Motor neuron (in vitro differentiated cells): ENCODE measurements around the gene EXOSC1. TPM values are rescaled to one million over a fixed set of nuclear protein-coding genes. Genes with fewer than 3 reads are reported as not detected.
"Not testable (repeated sequence)": the region's sequence is repeated elsewhere in the genome, so short reads cannot be mapped to it uniquely, and the experiment has no call there.

Experiments used
- ATAC-seq, 8 experiments: fragments of 200-7000 bp; cut with Tn5 transposase; replicated peaks in 6 of 8; 2 replicates each; pipeline ENCODE4 v1.8.0; 2021; ENCODE audit warnings: mild to moderate bottlenecking in 8 of 8, moderate library complexity in 8 of 8
- H3K27ac ChIP-seq, 2 donors: fragments of 250-450 bp; sonication (Bioruptor Pico); 2 replicates each; pipeline ENCODE4 v1.9.0; 2021; ENCODE audit warnings: antibody characterized with exemption in 2 of 2, mild to moderate bottlenecking in 2 of 2, moderate library complexity in 1 of 2
- H3K4me1 ChIP-seq, 2 donors: fragments of 250-450 bp; sonication (Bioruptor Pico); replicated peaks in 1 of 2; 2 replicates each; pipeline ENCODE4 v1.6.1; 2021; ENCODE audit warnings: antibody characterized with exemption in 2 of 2, mild to moderate bottlenecking in 2 of 2, moderate library complexity in 1 of 2
- H3K4me3 ChIP-seq, 5 donors: fragments of 250-450 bp; sonication (Bioruptor Pico); 2 replicates each; pipeline ENCODE4 v1.9.0; 2021; ENCODE audit warnings: antibody characterized with exemption in 5 of 5, mild to moderate bottlenecking in 5 of 5, moderate library complexity in 4 of 5
- WGBS, 10 experiments: fragments of 450-650 bp; shearing (Covaris generic); methylation state at CpG; one replicate each; pipeline ENCODE4 v1.0.0; 2022; 5-methylcytosine and 5-hydroxymethylcytosine counted together
- in situ Hi-C, 9 experiments: fragments of 400-800 bp; cut with MboI; loops; one replicate each; pipeline ENCODE4 v1.15.0; 2021; ENCODE audit warnings: low sequenced_read_pairs in 9 of 9, low pct_unique_long_range_greater_than_20kb in 2 of 9; ENCODE audit not compliant: unreplicated experiment in 9 of 9
- total RNA-seq, 8 experiments: library from RNA; unstranded; fragments of 300-600 nt; gene quantifications; 2 replicates each; pipeline versions ENCODE4 v1.2.3 to v1.2.4, GENCODE V29; 2022

EXOSC1 gene
- 10 to 100 TPM; 42.1 to 76.2 (median 56.9) TPM for total RNA-seq

GRCh38 chr10:97445722-97446639 is at the start of gene EXOSC1, which contains the start of gene ZDHHC16:
EXOSC1 (minus strand) TSS chr10:97446006; CDS start chr10:97445985, 21 bp downstream.
ZDHHC16 (plus strand) TSS chr10:97446175; CDS start chr10:97451676, 5,501 bp downstream.
- peak within 1 kb of the TSS; percentile 48 to 82 for H3K27ac ChIP-seq
- peak within 1 kb of the TSS; percentile 54 to 98 (median 65) for H3K4me3 ChIP-seq
- H3K4me1 ChIP-seq, result peaks cover 9 to 11% of the 10 kb centered on the region in 2 donors
- WGBS, 10 experiments, result 0 to 6% (median 1%) methylated on average over 1 to 34 of the region's 66 CpGs; no CpG with 5 or more reads in 2 of the 10 experiments
- peak; percentile 94 to 99 (median 98) for ATAC-seq
- in situ Hi-C loops, result no loop called here

DNA sequence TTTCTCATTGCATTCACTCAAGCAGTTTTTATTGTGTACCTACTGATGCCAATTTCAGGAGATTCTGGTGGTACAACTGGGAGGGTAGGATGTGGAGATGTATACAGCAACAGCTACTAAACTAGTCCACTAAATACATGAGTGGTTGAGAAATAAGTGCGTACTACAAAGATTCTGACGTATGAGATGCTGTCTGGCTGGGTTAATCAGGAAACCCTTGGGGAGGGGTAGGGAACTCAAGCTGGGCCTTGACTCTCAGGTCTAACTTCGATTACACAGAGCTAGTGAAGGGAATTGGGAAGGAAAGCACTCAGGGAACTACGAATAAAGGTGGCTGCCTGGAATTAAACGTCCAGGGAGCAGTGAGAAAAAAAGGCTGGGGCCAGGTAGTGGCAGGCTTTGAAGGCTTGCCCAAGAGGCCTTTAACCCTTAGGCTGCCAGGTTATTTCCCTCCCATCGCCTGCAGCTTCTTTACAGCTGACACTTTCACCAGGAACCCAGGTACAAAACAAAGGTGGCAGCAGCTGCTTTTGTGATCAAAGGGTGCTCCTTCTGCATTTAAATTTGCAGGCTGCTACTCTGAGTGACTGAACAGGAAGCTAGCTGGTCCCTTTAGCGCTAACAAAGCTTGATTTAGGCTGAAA is 49.2 kb upstream of the EXOSC1 start:
- 24 to 73% (median 44%) methylated on average over 1 to 7 of the region's 7 CpGs; no CpG with 5 or more reads in 2 of the 10 experiments for WGBS, 10 experiments
- Histone ChIP-seq H3K4me3 (no peak overlapping the region), H3K27ac (no peak overlapping the region), H3K4me1 (peaks cover under 1 to 9% of the 10 kb centered on the region in 2 donors)
- in situ Hi-C loops, result no loop called here
- no peak for ATAC-seq

DNA sequence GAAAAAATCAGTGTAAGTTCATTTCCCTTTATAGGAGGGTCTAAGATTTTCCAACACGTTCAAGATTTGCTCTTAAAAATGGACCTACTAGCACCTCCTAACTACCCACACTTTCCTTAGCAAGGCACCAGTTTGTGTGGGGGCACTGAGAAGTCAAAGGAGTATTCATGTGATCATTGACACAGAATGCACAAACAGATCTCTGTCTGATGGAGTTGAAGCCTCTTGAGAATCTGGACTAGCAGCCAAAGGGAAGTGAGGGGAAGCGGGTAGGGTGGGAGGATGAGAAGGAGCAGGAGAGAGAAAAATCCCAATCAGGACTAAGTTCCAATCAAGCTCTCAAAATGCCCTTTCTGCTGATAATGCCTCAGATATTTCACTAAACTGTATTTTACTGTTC is 48.3 kb upstream of the EXOSC1 start:
- Histone ChIP-seq H3K4me3 (no peak overlapping the region), H3K4me1 (peaks cover 0 to 7% of the 10 kb centered on the region in 2 donors), H3K27ac (no peak overlapping the region)
- in situ Hi-C loops, result no loop called here
- no peak for ATAC-seq
- 8 to 100% (median 82%) methylated on average over 1 to 2 of the region's 2 CpGs; no CpG with 5 or more reads in 4 of the 10 experiments for WGBS, 10 experiments

GRCh38 chr10:97490592-97490991 is 44.8 kb upstream of the EXOSC1 start:
- no peak overlapping the region for H3K4me3 ChIP-seq
- 80 to 100% (median 87%) methylated on average over 1 to 2 of the region's 2 CpGs; no CpG with 5 or more reads in 5 of the 10 experiments for WGBS, 10 experiments
- in situ Hi-C loops, result no loop called here
- no peak overlapping the region for H3K27ac ChIP-seq
- ATAC-seq, result no peak
- H3K4me1 ChIP-seq, result no peaks in the 10 kb centered on the region

GRCh38 chr10:97485647-97486281 is 40.0 kb upstream of the EXOSC1 start:
- Histone ChIP-seq H3K4me3 (no peak overlapping the region), H3K4me1 (no peaks in the 10 kb centered on the region), H3K27ac (no peak overlapping the region)
- ATAC-seq, result no peak
- WGBS, 10 experiments, result 60 to 100% (median 94%) methylated on average over 1 to 3 of the region's 4 CpGs; no CpG with 5 or more reads in 2 of the 10 experiments
- in situ Hi-C loops, result no loop called here

GRCh38 chr10:97483921-97484320 is 38.1 kb upstream of the EXOSC1 start:
- in situ Hi-C loops, result no loop called here
- no peak overlapping the region for H3K4me3 ChIP-seq
- no peak overlapping the region for H3K27ac ChIP-seq
- WGBS, 10 experiments, result 80 to 100% (median 100%) methylated on average over 1 of the region's 1 CpG; no CpG with 5 or more reads in 5 of the 10 experiments
- peaks cover 4 to 7% of the 10 kb centered on the region in 2 donors for H3K4me1 ChIP-seq
- ATAC-seq, result no peak

DNA sequence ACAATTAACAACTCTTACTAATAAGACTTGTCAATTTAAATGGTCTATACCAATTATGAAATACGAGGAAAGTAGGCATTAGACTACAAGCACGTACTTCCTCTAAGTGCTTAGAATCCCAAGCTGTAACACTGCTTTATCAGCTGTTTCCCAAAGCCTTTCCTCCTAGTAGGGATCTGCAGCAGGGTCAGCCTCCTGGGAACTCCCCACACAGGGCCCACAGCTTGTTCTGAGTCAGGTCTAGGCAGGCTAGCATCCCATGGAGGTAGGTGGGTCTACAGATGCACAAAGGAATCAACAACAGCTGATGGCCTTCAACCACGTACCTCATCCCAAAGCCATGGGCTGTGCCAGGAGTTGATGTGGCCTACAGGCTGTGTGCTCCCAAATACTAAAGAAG is 37.7 kb upstream of the EXOSC1 start:
- WGBS, 10 experiments, result 45 to 95% (median 81%) methylated on average over 1 to 3 of the region's 3 CpGs; no CpG with 5 or more reads in 2 of the 10 experiments
- no peak overlapping the region for H3K27ac ChIP-seq
- in situ Hi-C loops, result no loop called here
- no peak overlapping the region for H3K4me3 ChIP-seq
- H3K4me1 ChIP-seq, result peaks cover 4 to 7% of the 10 kb centered on the region in 2 donors
- ATAC-seq, result peak in 1 of 8 experiments; percentile 39

DNA sequence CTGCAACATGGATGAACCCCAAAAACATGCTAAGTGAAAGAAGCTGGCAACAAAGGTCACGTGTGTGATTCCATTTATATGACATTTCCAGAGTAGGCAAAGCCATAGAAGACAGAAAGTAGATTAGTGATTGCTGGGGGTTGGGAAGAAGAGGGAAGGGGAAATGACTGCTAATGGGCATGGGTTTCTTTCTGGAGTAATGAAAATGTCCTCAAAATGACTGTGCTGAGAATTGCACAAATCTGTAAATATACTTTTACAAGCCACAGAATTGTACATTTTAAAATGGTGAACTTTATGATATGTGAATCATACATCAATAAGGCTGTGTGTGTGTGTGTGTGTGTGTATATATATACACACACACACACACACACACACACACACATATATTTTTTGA is 36.6 kb upstream of the EXOSC1 start:
- ATAC-seq, result no peak
- Histone ChIP-seq H3K27ac (no peak overlapping the region), H3K4me1 (peaks cover 4 to 7% of the 10 kb centered on the region in 2 donors), H3K4me3 (no peak overlapping the region)
- 83 to 100% (median 100%) methylated on average over 1 of the region's 1 CpG; no CpG with 5 or more reads in 3 of the 10 experiments for WGBS, 10 experiments
- in situ Hi-C loops, result no loop called here

GRCh38 chr10:97481071-97481470 is 35.3 kb upstream of the EXOSC1 start:
- in situ Hi-C loops, result no loop called here
- ATAC-seq, result peak in 1 of 8 experiments; percentile 18
- Histone ChIP-seq H3K4me3 (no peak overlapping the region), H3K27ac (no peak overlapping the region), H3K4me1 (peaks cover 4 to 7% of the 10 kb centered on the region in 2 donors)
- 82 to 100% (median 96%) methylated on average over 1 to 4 of the region's 4 CpGs; no CpG with 5 or more reads in 1 of the 10 experiments for WGBS, 10 experiments

GRCh38 chr10:97479939-97480338 is 34.1 kb upstream of the EXOSC1 start:
- peak in 6 of 8 experiments; percentile 15 to 97 (median 90) for ATAC-seq
- Histone ChIP-seq H3K4me3 (no peak overlapping the region), H3K4me1 (peaks cover 4 to 7% of the 10 kb centered on the region in 2 donors), H3K27ac (no peak overlapping the region)
- WGBS, 10 experiments, result 0 to 85% (median 22%) methylated on average over 1 to 6 of the region's 9 CpGs; no CpG with 5 or more reads in 1 of the 10 experiments
- in situ Hi-C loops, result no loop called here

DNA sequence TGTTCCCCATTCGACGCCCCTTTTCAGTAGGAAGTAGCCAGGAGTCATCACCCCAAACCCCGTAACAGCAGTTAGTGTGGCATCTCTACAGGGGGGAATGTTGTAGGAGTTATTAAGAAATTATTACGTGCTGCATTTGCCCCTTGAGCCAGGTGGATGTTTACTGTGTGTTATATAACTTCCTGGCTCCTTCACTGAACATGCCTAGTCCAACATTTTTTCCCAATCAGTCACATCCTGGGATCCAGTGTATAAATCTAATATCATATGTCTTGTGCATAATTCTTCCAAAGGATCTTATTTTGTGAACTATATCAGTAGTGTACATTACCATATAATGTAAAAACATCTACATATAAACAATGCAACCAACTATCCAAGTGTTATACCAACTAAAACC is 33.6 kb upstream of the EXOSC1 start:
- H3K27ac ChIP-seq, H3K4me3 ChIP-seq, in situ Hi-C loops, H3K4me1 ChIP-seq: not testable (repeated sequence)
- WGBS, 10 experiments, result 80 to 100% (median 96%) methylated on average over 1 to 4 of the region's 4 CpGs; no CpG with 5 or more reads in 1 of the 10 experiments
- peak in 1 of 8 experiments; percentile 5 for ATAC-seq

GRCh38 chr10:97475936-97476594 is 30.3 kb upstream of the EXOSC1 start:
- H3K4me3 ChIP-seq, result no peak overlapping the region
- WGBS, 10 experiments, result 42 to 100% (median 82%) methylated on average over 1 to 2 of the region's 2 CpGs; no CpG with 5 or more reads in 2 of the 10 experiments
- in situ Hi-C loops, result no loop called here
- no peak overlapping the region for H3K27ac ChIP-seq
- ATAC-seq, result peak in 3 of 8 experiments; percentile 53 to 73 (median 59)
- H3K4me1 ChIP-seq, result peaks cover 4 to 7% of the 10 kb centered on the region in 2 donors
